Mesenchymal stem cell (in vitro differentiated cells and primary cell): Measurements from ENCODE around the gene RCAN2.

ENCODE experiments used
- DNase-seq: peaks from one replicate; pipeline ENCODE4 v3.0.0-alpha.2; 2013
- H2AFZ ChIP-seq: one replicate; pipeline ENCODE4 v1.6.1; 2013; ENCODE audit warnings: low read depth, mild to moderate bottlenecking, control low read depth, inconsistent platforms, low read length, moderate library complexity
- H2AK5ac ChIP-seq: 2 replicates; pipeline ENCODE4 v1.6.1; 2013; ENCODE audit warnings: low read length, moderate library complexity, mild to moderate bottlenecking, inconsistent platforms; ENCODE audit not compliant: severe bottlenecking
- H2BK120ac ChIP-seq: one replicate; pipeline ENCODE4 v1.6.1; 2013; ENCODE audit warnings: low read depth, mild to moderate bottlenecking, inconsistent platforms, low read length, moderate library complexity
- H2BK12ac ChIP-seq, 2 experiments: one replicate each; pipeline ENCODE4 v1.6.1; 2013; ENCODE audit warnings: inconsistent platforms in 2 of 2, low read length in 2 of 2, mild to moderate bottlenecking in 2 of 2, moderate library complexity in 2 of 2, control low read depth in 1 of 2
- H2BK15ac ChIP-seq: one replicate; pipeline ENCODE4 v1.6.1; 2013; ENCODE audit warnings: mild to moderate bottlenecking, low read depth, inconsistent platforms; ENCODE audit not compliant: poor library complexity, severe bottlenecking
- H2BK5ac ChIP-seq: 2 replicates; pipeline ENCODE4 v1.6.1; 2013; ENCODE audit warnings: low read depth, mild to moderate bottlenecking, low read length, control low read depth, inconsistent platforms; ENCODE audit not compliant: poor library complexity, severe bottlenecking
- H3K14ac ChIP-seq, 2 experiments: one replicate each; pipeline ENCODE4 v1.6.1; 2013; ENCODE audit warnings: inconsistent platforms in 2 of 2, low read length in 2 of 2, control low read depth in 1 of 2, mild to moderate bottlenecking in 1 of 2, moderate library complexity in 1 of 2
- H3K18ac ChIP-seq, 2 experiments: one replicate each; pipeline ENCODE4 v1.6.1; 2013; ENCODE audit warnings: inconsistent platforms in 2 of 2, low read length in 2 of 2, control low read depth in 1 of 2, low read depth in 1 of 2, mild to moderate bottlenecking in 1 of 2
- H3K23ac ChIP-seq, 2 experiments: one replicate each; pipeline ENCODE4 v1.6.1; 2013; ENCODE audit warnings: inconsistent platforms in 2 of 2, low read length in 2 of 2, mild to moderate bottlenecking in 2 of 2, moderate library complexity in 2 of 2, control low read depth in 1 of 2
- H3K27ac ChIP-seq: 2 replicates; pipeline ENCODE4 v1.5.1; 2013; ENCODE audit warnings: mild to moderate bottlenecking, moderate library complexity, low read length, control low read depth, inconsistent platforms; ENCODE audit not compliant: poor library complexity, severe bottlenecking
- H3K27me3 ChIP-seq, 2 experiments: 2 replicates each; pipeline versions ENCODE4 v1.6.1 to v1.7.0; 2013; ENCODE audit warnings: low read length in 2 of 2, mild to moderate bottlenecking in 2 of 2, moderate library complexity in 2 of 2, control low read depth in 1 of 2, inconsistent platforms in 1 of 2; ENCODE audit not compliant: control insufficient read depth in 1 of 2, insufficient read depth in 1 of 2
- H3K36me3 ChIP-seq, 2 experiments: 2 replicates each; pipeline versions ENCODE4 v1.6.1 to v1.7.0; 2013; ENCODE audit warnings: low read length in 2 of 2, control low read depth in 1 of 2, inconsistent platforms in 1 of 2, low read depth in 1 of 2, mild to moderate bottlenecking in 1 of 2; ENCODE audit not compliant: insufficient read depth in 2 of 2, control insufficient read depth in 1 of 2
- H3K4ac ChIP-seq, 2 experiments: one replicate each; pipeline ENCODE4 v1.6.1; 2013; ENCODE audit warnings: inconsistent platforms in 2 of 2, low read length in 2 of 2, mild to moderate bottlenecking in 2 of 2, moderate library complexity in 2 of 2, control low read depth in 1 of 2, low read depth in 1 of 2
- H3K4me1 ChIP-seq: 2 replicates; pipeline ENCODE4 v1.6.1; 2013; ENCODE audit warnings: low read depth, low read length, control low read depth; ENCODE audit not compliant: control insufficient read depth, insufficient read depth
- H3K4me2 ChIP-seq: 2 replicates; pipeline ENCODE4 v1.6.1; 2013; ENCODE audit warnings: low read length, mild to moderate bottlenecking, inconsistent platforms; ENCODE audit not compliant: poor library complexity, severe bottlenecking
- H3K4me3 ChIP-seq, 2 experiments: 2 replicates each; pipeline versions ENCODE4 v1.5.1 to v1.7.0; 2013; ENCODE audit warnings: low read length in 2 of 2, mild to moderate bottlenecking in 2 of 2, control low read depth in 1 of 2, low read depth in 1 of 2; ENCODE audit not compliant: insufficient read depth in 1 of 2
- H3K79me1 ChIP-seq: replicated peaks from 2 replicates; pipeline ENCODE4 v1.6.1; 2013; ENCODE audit warnings: mild to moderate bottlenecking, control low read depth, low read length, inconsistent platforms; ENCODE audit not compliant: poor library complexity, severe bottlenecking
- H3K9ac ChIP-seq: 2 replicates; pipeline ENCODE4 v1.7.0; 2013; ENCODE audit warnings: mild to moderate bottlenecking, low read length, moderate library complexity
- H3K9me3 ChIP-seq: 2 replicates; pipeline ENCODE4 v1.7.0; 2013; ENCODE audit warnings: mild to moderate bottlenecking, low read length; ENCODE audit not compliant: control insufficient read depth
- H4K8ac ChIP-seq: one replicate; pipeline ENCODE4 v1.6.1; 2013; ENCODE audit warnings: inconsistent platforms, mild to moderate bottlenecking, low read length, moderate library complexity
- H4K91ac ChIP-seq: one replicate; pipeline ENCODE4 v1.6.1; 2013; ENCODE audit warnings: mild to moderate bottlenecking, low read length, inconsistent platforms
- WGBS: methylation state at CpG from one replicate; pipeline ENCODE4 v1.1.7; 2013; ENCODE audit warnings: mixed read lengths; 5-methylcytosine and 5-hydroxymethylcytosine counted together

Gene RCAN2

GRCh38 chr6:46380152-46380807, 111.0 kb downstream of the RCAN2 start:
- no peak overlapping the region for H2BK120ac ChIP-seq
- H2BK12ac ChIP-seq = no peak overlapping the region
- no peak overlapping the region for H2BK15ac ChIP-seq
- H3K23ac ChIP-seq = no peak overlapping the region
- H2AFZ ChIP-seq = no peak overlapping the region
- H2BK5ac ChIP-seq = no peak overlapping the region
- H3K27ac ChIP-seq = no peak overlapping the region
- H4K8ac ChIP-seq = no peak overlapping the region
- H3K27me3 ChIP-seq = no peaks in the 10 kb centered on the region
- DNase-seq = no peak
- no peak overlapping the region for H3K4ac ChIP-seq
- H3K4me1 ChIP-seq = no peaks in the 10 kb centered on the region
- H3K4me3 ChIP-seq = no peak overlapping the region
- no peak overlapping the region for H3K18ac ChIP-seq
- no peak overlapping the region for H3K4me2 ChIP-seq
- H3K9me3 ChIP-seq = no peaks in the 10 kb centered on the region
- H3K14ac ChIP-seq = no peak overlapping the region
- no peak overlapping the region for H4K91ac ChIP-seq
- H3K36me3 ChIP-seq = no peaks in the 10 kb centered on the region
- no peak overlapping the region for H3K9ac ChIP-seq
- no peak overlapping the region for H2AK5ac ChIP-seq
- H3K79me1 ChIP-seq = no peaks in the 10 kb centered on the region

GRCh38 chr6:46378882-46379416, 112.3 kb downstream of the RCAN2 start:
- Histone ChIP-seq H3K9me3 (no peaks in the 10 kb centered on the region), H3K27me3 (no peaks in the 10 kb centered on the region), H2AK5ac (no peak overlapping the region), H3K18ac (no peak overlapping the region), H3K4me1 (no peaks in the 10 kb centered on the region), H2BK15ac (no peak overlapping the region), H3K27ac (no peak overlapping the region), H3K79me1 (no peaks in the 10 kb centered on the region), H2AFZ (no peak overlapping the region), H3K9ac (no peak overlapping the region), H3K4me3 (no peak overlapping the region), H3K23ac (no peak overlapping the region), H3K4me2 (no peak overlapping the region), H2BK120ac (no peak overlapping the region), H2BK5ac (no peak overlapping the region), H3K4ac (no peak overlapping the region), H4K8ac (no peak overlapping the region), H4K91ac (no peak overlapping the region), H2BK12ac (no peak overlapping the region), H3K36me3 (no peaks in the 10 kb centered on the region), H3K14ac (no peak overlapping the region)
- 93% methylated on average over 2 of the region's 2 CpGs for WGBS
- DNase-seq = no peak

- H3K9ac ChIP-seq = no peak overlapping the region
- no peak overlapping the region for H3K14ac ChIP-seq
- no peak overlapping the region for H4K8ac ChIP-seq
- H3K4ac ChIP-seq = no peak overlapping the region
- H2BK120ac ChIP-seq = no peak overlapping the region
- no peaks in the 10 kb centered on the region for H3K27me3 ChIP-seq
- no peaks in the 10 kb centered on the region for H3K36me3 ChIP-seq
- no peak overlapping the region for H4K91ac ChIP-seq
- H2AK5ac ChIP-seq = no peak overlapping the region
- no peak overlapping the region for H2BK5ac ChIP-seq
- no peak overlapping the region for H3K18ac ChIP-seq
- WGBS = 75% methylated on average over 2 of the region's 2 CpGs
- H3K23ac ChIP-seq = no peak overlapping the region
- H3K9me3 ChIP-seq = no peaks in the 10 kb centered on the region
- DNase-seq = no peak
- H3K4me3 ChIP-seq = no peak overlapping the region
- no peaks in the 10 kb centered on the region for H3K4me1 ChIP-seq
- H2BK15ac ChIP-seq = no peak overlapping the region
- H2BK12ac ChIP-seq = no peak overlapping the region
- H3K79me1 ChIP-seq = no peaks in the 10 kb centered on the region
- no peak overlapping the region for H3K27ac ChIP-seq
- no peak overlapping the region for H3K4me2 ChIP-seq
- H2AFZ ChIP-seq = no peak overlapping the region
Measured at GRCh38 chr6:46378161-46378881, 112.9 kb downstream of the RCAN2 start.

- H3K79me1 ChIP-seq = no peaks in the 10 kb centered on the region
- 79% methylated on average over 8 of the region's 8 CpGs for WGBS
- H2BK5ac ChIP-seq = no peak overlapping the region
- H3K18ac ChIP-seq = no peak overlapping the region
- no peak overlapping the region for H3K4me3 ChIP-seq
- no peak overlapping the region for H2AK5ac ChIP-seq
- H3K27me3 ChIP-seq = no peaks in the 10 kb centered on the region
- no peak overlapping the region for H2AFZ ChIP-seq
- H2BK12ac ChIP-seq = no peak overlapping the region
- H2BK15ac ChIP-seq = no peak overlapping the region
- no peak overlapping the region for H4K91ac ChIP-seq
- no peak overlapping the region for H3K9ac ChIP-seq
- H2BK120ac ChIP-seq = no peak overlapping the region
- no peak overlapping the region for H3K27ac ChIP-seq
- no peak overlapping the region for H4K8ac ChIP-seq
- H3K9me3 ChIP-seq = no peaks in the 10 kb centered on the region
- no peak overlapping the region for H3K4me2 ChIP-seq
- no peak for DNase-seq
- H3K4me1 ChIP-seq = no peaks in the 10 kb centered on the region
- H3K23ac ChIP-seq = no peak overlapping the region
- no peak overlapping the region for H3K14ac ChIP-seq
- H3K36me3 ChIP-seq = no peaks in the 10 kb centered on the region
- no peak overlapping the region for H3K4ac ChIP-seq
Measured at GRCh38 chr6:46377209-46377608, 114.0 kb downstream of the RCAN2 start.
